ENCODE results near the gene PDGFD. TPM values are rescaled to one million over a fixed set of nuclear protein-coding genes. Genes with fewer than 3 reads are reported as not detected.

PDGFD gene
- polyA plus RNA-seq, 1 donor (not counting 4 experiments of a cell fraction or from before 2014, with no cell fraction given), result 0.28 TPM

- dilution Hi-C loops (cut with MboI; ENCODE audit: extremely low pct_ligation_motif_present, low sequenced_read_pairs), result no loop called here
- Histone ChIP-seq H3K4me2 (ENCODE audit: control insufficient read depth, extremely low read depth, insufficient read depth, low read depth, low read length) (no peak overlapping the region), H3K79me2 (ENCODE audit: control insufficient read depth, insufficient read depth, low read length) (no peaks in the 10 kb centered on the region)
These were observed 285.3 kb downstream of the PDGFD start for GRCh38 chr11:103878646-103879045.

DNA sequence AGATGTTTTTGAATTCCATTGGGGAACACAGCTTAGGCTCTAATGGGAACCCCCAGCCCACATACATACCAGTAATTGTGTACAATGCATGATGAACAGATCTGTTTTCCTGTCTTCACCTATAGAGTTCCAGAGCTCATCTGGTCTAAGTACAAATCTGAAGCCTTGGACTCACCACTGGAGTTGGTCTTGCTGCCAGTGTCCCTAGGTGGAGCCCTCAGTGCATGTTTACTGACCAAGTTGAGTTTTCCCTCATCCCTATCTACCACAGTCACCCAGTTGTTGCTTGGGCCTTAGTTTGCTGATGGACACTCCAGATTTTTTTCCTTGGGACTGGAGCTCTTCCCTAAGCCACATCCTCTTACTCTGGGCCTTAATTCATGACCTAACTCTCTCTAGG lies 286.7 kb downstream of the PDGFD start:
- dilution Hi-C loops (cut with MboI; ENCODE audit: extremely low pct_ligation_motif_present, low sequenced_read_pairs), result no loop called here
- no peak overlapping the region for H3K4me3 ChIP-seq (ENCODE audit: control insufficient read depth in 2 of 3, extremely low read depth in 1 of 3, insufficient read depth in 2 of 3, low read depth in 1 of 3, low read length in 3 of 3)
- H3K4me1 ChIP-seq (ENCODE audit: control insufficient read depth, extremely low read depth, insufficient read depth, low read length), result no peaks in the 10 kb centered on the region
- no peaks in the 10 kb centered on the region for H3K9me3 ChIP-seq (ENCODE audit: control insufficient read depth, low read depth, low read length)
- no peak for TF ChIP-seq EZH2 (IDR thresholded peaks at IDR 0.05; ENCODE audit: low read length)
- TF ChIP-seq, protein P1, sequence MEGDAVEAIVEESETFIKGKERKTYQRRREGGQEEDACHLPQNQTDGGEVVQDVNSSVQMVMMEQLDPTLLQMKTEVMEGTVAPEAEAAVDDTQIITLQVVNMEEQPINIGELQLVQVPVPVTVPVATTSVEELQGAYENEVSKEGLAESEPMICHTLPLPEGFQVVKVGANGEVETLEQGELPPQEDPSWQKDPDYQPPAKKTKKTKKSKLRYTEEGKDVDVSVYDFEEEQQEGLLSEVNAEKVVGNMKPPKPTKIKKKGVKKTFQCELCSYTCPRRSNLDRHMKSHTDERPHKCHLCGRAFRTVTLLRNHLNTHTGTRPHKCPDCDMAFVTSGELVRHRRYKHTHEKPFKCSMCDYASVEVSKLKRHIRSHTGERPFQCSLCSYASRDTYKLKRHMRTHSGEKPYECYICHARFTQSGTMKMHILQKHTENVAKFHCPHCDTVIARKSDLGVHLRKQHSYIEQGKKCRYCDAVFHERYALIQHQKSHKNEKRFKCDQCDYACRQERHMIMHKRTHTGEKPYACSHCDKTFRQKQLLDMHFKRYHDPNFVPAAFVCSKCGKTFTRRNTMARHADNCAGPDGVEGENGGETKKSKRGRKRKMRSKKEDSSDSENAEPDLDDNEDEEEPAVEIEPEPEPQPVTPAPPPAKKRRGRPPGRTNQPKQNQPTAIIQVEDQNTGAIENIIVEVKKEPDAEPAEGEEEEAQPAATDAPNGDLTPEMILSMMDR (optimal IDR thresholded peaks at IDR 0.05 in 1 of 3, IDR thresholded peaks at IDR 0.05 in 1 of 3, conservative IDR thresholded peaks at IDR 0.05 in 1 of 3; ENCODE audit: extremely low read depth in 1 of 3, insufficient read depth in 2 of 3, low read length in 3 of 3), result peak in 1 of 3 experiments; percentile 38
- no peak for DNase-seq (ENCODE audit: low read depth, low spot score)
- no peaks in the 10 kb centered on the region for H4K20me1 ChIP-seq (ENCODE audit: control insufficient read depth, extremely low read depth, insufficient read depth, low read length)
- no peaks in the 10 kb centered on the region for H3K27me3 ChIP-seq (ENCODE audit: control insufficient read depth, extremely low read depth, insufficient read depth, low read length)
- H3K27ac ChIP-seq (ENCODE audit: control insufficient read depth, insufficient read depth, low read length), result no peak overlapping the region
- H3K79me2 ChIP-seq (ENCODE audit: control insufficient read depth, insufficient read depth, low read length), result no peaks in the 10 kb centered on the region
- no peaks in the 10 kb centered on the region for H3K36me3 ChIP-seq (ENCODE audit: control insufficient read depth in 2 of 2, extremely low read depth in 1 of 2, insufficient read depth in 2 of 2, low read length in 2 of 2)
- FAIRE-seq, result no peak
- H3K9ac ChIP-seq (ENCODE audit: control insufficient read depth, extremely low read depth, insufficient read depth, low read length), result no peak overlapping the region
- no peaks in the 10 kb centered on the region for H3K9me1 ChIP-seq (ENCODE audit: control insufficient read depth, extremely low read depth, insufficient read depth, low read length)
- H2AFZ ChIP-seq (ENCODE audit: control insufficient read depth, low read length), result no peak overlapping the region
- H3K4me2 ChIP-seq (ENCODE audit: control insufficient read depth, extremely low read depth, insufficient read depth, low read depth, low read length), result no peak overlapping the region

More at GRCh38 chr11:103878646-103879045, 285.3 kb downstream of the PDGFD start:
- no peaks in the 10 kb centered on the region for H3K9me3 ChIP-seq (ENCODE audit: control insufficient read depth, low read depth, low read length)
- FAIRE-seq (no peak), DNase-seq (ENCODE audit: low read depth, low spot score) (no peak)
- H3K27me3 ChIP-seq (ENCODE audit: control insufficient read depth, extremely low read depth, insufficient read depth, low read length), result no peaks in the 10 kb centered on the region
- H3K4me3 ChIP-seq (ENCODE audit: control insufficient read depth in 2 of 3, extremely low read depth in 1 of 3, insufficient read depth in 2 of 3, low read depth in 1 of 3, low read length in 3 of 3), result no peak overlapping the region
- no peaks in the 10 kb centered on the region for H3K36me3 ChIP-seq (ENCODE audit: control insufficient read depth in 2 of 2, extremely low read depth in 1 of 2, insufficient read depth in 2 of 2, low read length in 2 of 2)
- no peak overlapping the region for H2AFZ ChIP-seq (ENCODE audit: control insufficient read depth, low read length)
- no peak for TF ChIP-seq EZH2 (IDR thresholded peaks at IDR 0.05; ENCODE audit: low read length)
- TF ChIP-seq, protein P1 (optimal IDR thresholded peaks at IDR 0.05 in 1 of 3, IDR thresholded peaks at IDR 0.05 in 1 of 3, conservative IDR thresholded peaks at IDR 0.05 in 1 of 3; ENCODE audit: extremely low read depth in 1 of 3, insufficient read depth in 2 of 3, low read length in 3 of 3), result no peak
- H3K9me1 ChIP-seq (ENCODE audit: control insufficient read depth, extremely low read depth, insufficient read depth, low read length), result no peaks in the 10 kb centered on the region
- no peak overlapping the region for H3K27ac ChIP-seq (ENCODE audit: control insufficient read depth, insufficient read depth, low read length)
- H3K9ac ChIP-seq (ENCODE audit: control insufficient read depth, extremely low read depth, insufficient read depth, low read length), result no peak overlapping the region
- no peaks in the 10 kb centered on the region for H4K20me1 ChIP-seq (ENCODE audit: control insufficient read depth, extremely low read depth, insufficient read depth, low read length)
- no peaks in the 10 kb centered on the region for H3K4me1 ChIP-seq (ENCODE audit: control insufficient read depth, extremely low read depth, insufficient read depth, low read length)
